Mesothelial cell of epicardium (in vitro differentiated cells): ENCODE results near the gene RTEL1. TPM values are rescaled to one million over a fixed set of nuclear protein-coding genes. Genes with fewer than 3 reads are reported as not detected.

Experiments used
- DNase-seq, 2 experiments: peaks; one replicate each; pipeline ENCODE4 v3.0.0; 2021; ENCODE audit warnings: low spot score in 2 of 2; ENCODE audit not compliant: unreplicated experiment in 2 of 2
- H3K27ac Mint-ChIP-seq: 2 replicates; pipeline ENCODE4 v1.8.0; 2021; ENCODE audit warnings: mixed read lengths
- H3K27me3 Mint-ChIP-seq: 2 replicates; pipeline ENCODE4 v1.8.0; 2021; ENCODE audit warnings: low read depth, mixed read lengths
- H3K36me3 Mint-ChIP-seq: 2 replicates; pipeline ENCODE4 v1.8.0; 2021; ENCODE audit warnings: mixed read lengths
- H3K4me1 Mint-ChIP-seq: 2 replicates; pipeline ENCODE4 v1.8.0; 2021; ENCODE audit warnings: mixed read lengths
- H3K4me3 Mint-ChIP-seq: 2 replicates; pipeline ENCODE4 v1.8.0; 2021; ENCODE audit warnings: mild to moderate bottlenecking, moderate library complexity, mixed read lengths
- H3K9me3 Mint-ChIP-seq: 2 replicates; pipeline ENCODE4 v1.8.0; 2021; ENCODE audit warnings: mixed read lengths
- total RNA-seq: library from RNA; stranded (reverse); gene quantifications from 3 replicates; pipeline ENCODE4 v1.2.1, GENCODE V29; 2021
- TF ChIP-seq, protein P1 (sequence below): fragments of 200-600 bp; sonication (generic); IDR thresholded peaks from one replicate; pipeline ENCODE4 v1.5.0; 2021; ENCODE audit warnings: antibody characterized with exemption; ENCODE audit not compliant: unreplicated experiment

The RTEL1 gene
- total RNA-seq, 1 donor from 2014 or later, result 38.7 TPM

DNA sequence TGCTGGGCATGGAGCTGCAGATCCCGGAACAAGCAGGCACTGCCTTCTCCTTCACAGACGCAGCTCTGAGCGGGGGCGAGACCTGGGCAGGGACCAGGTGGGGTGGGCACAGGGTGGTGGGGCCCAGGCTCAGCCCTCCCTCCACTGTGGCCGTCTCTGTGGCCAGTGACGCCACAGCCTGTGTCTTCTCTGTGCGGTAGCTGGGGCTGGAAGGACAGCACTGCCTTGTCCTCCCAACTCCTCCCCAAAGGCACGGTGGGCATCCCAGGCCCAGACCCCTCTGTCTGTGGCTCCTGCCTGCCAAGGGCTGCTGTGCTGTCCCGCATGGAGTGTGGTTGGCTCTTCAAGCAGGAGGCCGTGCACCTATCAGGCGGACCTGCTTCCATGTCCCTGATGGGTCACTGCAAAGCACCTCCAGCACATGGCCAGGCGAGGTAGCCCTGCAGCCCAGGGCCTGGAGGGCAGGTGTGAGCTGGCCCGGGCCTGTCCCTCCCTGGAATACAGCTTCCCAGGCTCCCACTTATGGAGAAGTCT is 23.6 kb downstream of the RTEL1 start:
- no peak overlapping the region for H3K4me3 Mint-ChIP-seq
- DNase-seq, result no peak
- no peaks in the 10 kb centered on the region for H3K27me3 Mint-ChIP-seq
- H3K9me3 Mint-ChIP-seq, result no peaks in the 10 kb centered on the region
- no peaks in the 10 kb centered on the region for H3K4me1 Mint-ChIP-seq
- no peak overlapping the region for H3K27ac Mint-ChIP-seq
- TF ChIP-seq, protein P1, sequence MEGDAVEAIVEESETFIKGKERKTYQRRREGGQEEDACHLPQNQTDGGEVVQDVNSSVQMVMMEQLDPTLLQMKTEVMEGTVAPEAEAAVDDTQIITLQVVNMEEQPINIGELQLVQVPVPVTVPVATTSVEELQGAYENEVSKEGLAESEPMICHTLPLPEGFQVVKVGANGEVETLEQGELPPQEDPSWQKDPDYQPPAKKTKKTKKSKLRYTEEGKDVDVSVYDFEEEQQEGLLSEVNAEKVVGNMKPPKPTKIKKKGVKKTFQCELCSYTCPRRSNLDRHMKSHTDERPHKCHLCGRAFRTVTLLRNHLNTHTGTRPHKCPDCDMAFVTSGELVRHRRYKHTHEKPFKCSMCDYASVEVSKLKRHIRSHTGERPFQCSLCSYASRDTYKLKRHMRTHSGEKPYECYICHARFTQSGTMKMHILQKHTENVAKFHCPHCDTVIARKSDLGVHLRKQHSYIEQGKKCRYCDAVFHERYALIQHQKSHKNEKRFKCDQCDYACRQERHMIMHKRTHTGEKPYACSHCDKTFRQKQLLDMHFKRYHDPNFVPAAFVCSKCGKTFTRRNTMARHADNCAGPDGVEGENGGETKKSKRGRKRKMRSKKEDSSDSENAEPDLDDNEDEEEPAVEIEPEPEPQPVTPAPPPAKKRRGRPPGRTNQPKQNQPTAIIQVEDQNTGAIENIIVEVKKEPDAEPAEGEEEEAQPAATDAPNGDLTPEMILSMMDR, result no peak
- peaks cover 6% of the 10 kb centered on the region for H3K36me3 Mint-ChIP-seq

DNA sequence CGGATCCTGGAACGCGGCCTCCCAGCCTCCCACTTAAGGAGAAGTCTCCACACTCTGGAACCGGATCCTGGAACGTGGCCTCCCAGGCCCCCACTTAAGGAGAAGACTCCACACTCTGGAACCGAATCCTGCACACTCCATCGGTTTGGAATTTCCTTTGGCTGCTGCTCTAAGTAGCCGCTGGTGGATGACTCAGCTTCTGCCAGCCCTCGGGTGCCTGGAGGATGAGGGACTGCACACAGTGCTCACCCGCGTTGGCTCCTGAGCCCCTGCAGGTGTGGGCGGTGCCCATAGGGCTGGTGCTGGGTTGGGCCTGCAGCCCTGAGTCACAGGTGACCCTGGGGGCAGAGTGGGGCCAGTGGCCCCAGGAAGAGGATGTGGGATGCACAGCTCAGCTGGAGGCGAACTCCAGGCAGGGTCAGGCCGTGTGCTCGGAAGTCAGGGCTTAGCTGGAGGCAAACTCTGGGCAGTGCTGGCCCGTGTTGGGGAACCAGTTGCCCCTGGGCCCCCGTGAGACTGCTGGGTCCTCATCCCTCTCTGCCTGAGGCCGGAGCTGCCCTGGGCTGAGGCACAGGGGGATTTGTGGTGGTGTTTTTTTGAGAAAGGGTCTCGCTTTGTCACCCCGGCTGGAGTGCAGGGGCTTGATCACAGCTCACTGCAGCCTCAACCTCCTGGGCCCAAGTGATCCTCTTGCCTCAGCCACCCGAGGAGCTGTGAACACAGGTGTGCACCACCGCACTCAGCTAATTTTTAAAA is 24.4 kb downstream of the RTEL1 start:
- Mint-ChIP-seq H3K9me3 (no peaks in the 10 kb centered on the region), H3K27ac (no peak overlapping the region), H3K27me3 (no peaks in the 10 kb centered on the region), H3K4me1 (no peaks in the 10 kb centered on the region), H3K36me3 (no peaks in the 10 kb centered on the region), H3K4me3 (no peak overlapping the region)
- TF ChIP-seq, protein P1, result no peak
- no peak for DNase-seq

GRCh38 chr20:63685269-63686026 is 27.3 kb downstream of the RTEL1 start:
- H3K27ac Mint-ChIP-seq, result no peak overlapping the region
- no peaks in the 10 kb centered on the region for H3K36me3 Mint-ChIP-seq
- no peaks in the 10 kb centered on the region for H3K27me3 Mint-ChIP-seq
- no peaks in the 10 kb centered on the region for H3K9me3 Mint-ChIP-seq
- DNase-seq, result no peak
- no peak overlapping the region for H3K4me3 Mint-ChIP-seq
- TF ChIP-seq, protein P1, result no peak
- H3K4me1 Mint-ChIP-seq, result no peaks in the 10 kb centered on the region

- no peaks in the 10 kb centered on the region for H3K4me1 Mint-ChIP-seq
- no peaks in the 10 kb centered on the region for H3K9me3 Mint-ChIP-seq
- DNase-seq, result no peak
- TF ChIP-seq, protein P1, result no peak
- no peaks in the 10 kb centered on the region for H3K36me3 Mint-ChIP-seq
- H3K27me3 Mint-ChIP-seq, result no peaks in the 10 kb centered on the region
- no peak overlapping the region for H3K27ac Mint-ChIP-seq
- H3K4me3 Mint-ChIP-seq, result no peak overlapping the region
Measured at GRCh38 chr20:63686094-63686491, 28.0 kb downstream of the RTEL1 start.

- TF ChIP-seq, protein P1, result no peak
- Mint-ChIP-seq H3K4me3 (no peak overlapping the region), H3K27me3 (no peaks in the 10 kb centered on the region), H3K27ac (no peak overlapping the region), H3K9me3 (no peaks in the 10 kb centered on the region), H3K4me1 (no peaks in the 10 kb centered on the region), H3K36me3 (no peaks in the 10 kb centered on the region)
- DNase-seq, result no peak
Measured at GRCh38 chr20:63686492-63687321, 28.6 kb downstream of the RTEL1 start.
